ENCODE measurements around the gene CFAP221.

Gene CFAP221

GRCh38 chr2:119550346-119550745 is 6.1 kb downstream of the CFAP221 start:
- DNase-seq = no peak
- Mint-ChIP-seq H3K4me3 (no peak overlapping the region), H3K27me3 (peaks cover 31% of the 10 kb centered on the region), H3K9me3 (no peaks in the 10 kb centered on the region), H3K27ac (no peak overlapping the region), H3K36me3 (ENCODE audit: low read depth) (no peaks in the 10 kb centered on the region), H3K4me1 (ENCODE audit: low read depth) (no peaks in the 10 kb centered on the region)

- Mint-ChIP-seq H3K27me3 (peaks cover 26% of the 10 kb centered on the region), H3K4me1 (ENCODE audit: low read depth) (no peaks in the 10 kb centered on the region), H3K27ac (no peak overlapping the region), H3K4me3 (no peak overlapping the region), H3K9me3 (no peaks in the 10 kb centered on the region), H3K36me3 (ENCODE audit: low read depth) (no peaks in the 10 kb centered on the region)
- DNase-seq = no peak
Measured at GRCh38 chr2:119550856-119551255, 6.6 kb downstream of the CFAP221 start.

GRCh38 chr2:119552902-119553301 is 8.7 kb downstream of the CFAP221 start:
- Mint-ChIP-seq H3K36me3 (ENCODE audit: low read depth) (no peaks in the 10 kb centered on the region), H3K9me3 (no peaks in the 10 kb centered on the region), H3K4me1 (ENCODE audit: low read depth) (no peaks in the 10 kb centered on the region), H3K4me3 (no peak overlapping the region), H3K27ac (no peak overlapping the region), H3K27me3 (peaks cover 21% of the 10 kb centered on the region)
- DNase-seq = no peak

DNA sequence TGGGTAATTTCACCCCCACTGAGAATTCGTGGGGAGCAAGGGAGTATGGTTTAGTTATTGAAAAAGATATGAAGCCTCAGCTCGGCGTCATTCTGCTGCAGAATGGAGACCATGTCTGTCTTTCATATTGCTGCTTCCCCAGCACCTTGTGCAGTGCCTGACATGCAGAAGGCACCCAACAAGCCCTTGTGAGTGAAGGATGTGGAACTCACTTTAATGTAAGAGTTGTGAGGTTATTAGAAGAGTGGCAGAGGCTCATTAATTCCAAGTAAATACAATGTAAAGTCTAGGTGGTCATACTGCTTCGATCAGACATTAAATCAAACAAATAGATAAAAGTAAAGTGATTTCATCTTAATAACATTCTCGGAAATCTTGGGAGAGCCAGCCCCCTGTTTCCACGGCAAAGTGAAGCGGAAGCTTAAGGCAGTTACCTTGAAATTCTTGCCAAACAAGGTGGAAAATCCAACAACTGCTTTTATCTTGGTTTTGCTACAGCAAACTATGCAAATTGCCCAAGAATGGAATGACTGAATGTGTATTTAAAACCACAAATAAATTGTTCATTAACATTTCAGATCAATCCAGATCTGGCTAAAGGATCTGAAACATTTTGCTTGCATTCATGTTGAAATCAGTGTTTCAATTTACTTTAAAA is 9.6 kb downstream of the CFAP221 start:
- DNase-seq = no peak
- H3K27me3 Mint-ChIP-seq = peaks cover 24% of the 10 kb centered on the region
- H3K4me3 Mint-ChIP-seq = no peak overlapping the region
- H3K36me3 Mint-ChIP-seq (ENCODE audit: low read depth) = no peaks in the 10 kb centered on the region
- no peaks in the 10 kb centered on the region for H3K9me3 Mint-ChIP-seq
- no peaks in the 10 kb centered on the region for H3K4me1 Mint-ChIP-seq (ENCODE audit: low read depth)
- H3K27ac Mint-ChIP-seq = no peak overlapping the region

DNA sequence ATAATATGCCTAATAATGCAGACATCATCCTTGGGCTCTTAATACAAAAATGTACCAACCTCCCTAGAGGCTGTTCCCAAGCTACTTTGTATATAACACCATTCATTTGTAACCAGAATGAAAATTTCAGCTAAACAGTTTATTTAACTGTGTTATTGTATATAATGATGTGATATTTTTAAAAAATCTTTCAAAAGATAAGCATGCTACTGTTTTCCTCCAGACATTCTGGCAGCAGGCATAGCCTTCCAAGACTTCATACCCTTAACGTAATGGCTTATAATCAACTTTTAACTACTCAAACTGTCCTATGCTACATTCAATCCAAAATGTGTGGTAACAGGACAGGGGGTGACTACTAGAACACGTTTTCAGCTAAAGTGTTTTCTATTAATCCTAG is 21.2 kb downstream of the CFAP221 start:
- Mint-ChIP-seq H3K4me3 (no peak overlapping the region), H3K27ac (no peak overlapping the region), H3K27me3 (peaks cover 6% of the 10 kb centered on the region), H3K4me1 (ENCODE audit: low read depth) (no peaks in the 10 kb centered on the region), H3K9me3 (no peaks in the 10 kb centered on the region), H3K36me3 (ENCODE audit: low read depth) (no peaks in the 10 kb centered on the region)
- DNase-seq = no peak

- no peak overlapping the region for H3K4me3 Mint-ChIP-seq
- H3K27ac Mint-ChIP-seq = no peak overlapping the region
- H3K36me3 Mint-ChIP-seq (ENCODE audit: low read depth) = no peaks in the 10 kb centered on the region
- no peak for DNase-seq
- H3K9me3 Mint-ChIP-seq = no peaks in the 10 kb centered on the region
- peaks cover 4% of the 10 kb centered on the region for H3K27me3 Mint-ChIP-seq
- H3K4me1 Mint-ChIP-seq (ENCODE audit: low read depth) = no peaks in the 10 kb centered on the region
Measured at GRCh38 chr2:119567292-119567691, 23.0 kb downstream of the CFAP221 start.

DNA sequence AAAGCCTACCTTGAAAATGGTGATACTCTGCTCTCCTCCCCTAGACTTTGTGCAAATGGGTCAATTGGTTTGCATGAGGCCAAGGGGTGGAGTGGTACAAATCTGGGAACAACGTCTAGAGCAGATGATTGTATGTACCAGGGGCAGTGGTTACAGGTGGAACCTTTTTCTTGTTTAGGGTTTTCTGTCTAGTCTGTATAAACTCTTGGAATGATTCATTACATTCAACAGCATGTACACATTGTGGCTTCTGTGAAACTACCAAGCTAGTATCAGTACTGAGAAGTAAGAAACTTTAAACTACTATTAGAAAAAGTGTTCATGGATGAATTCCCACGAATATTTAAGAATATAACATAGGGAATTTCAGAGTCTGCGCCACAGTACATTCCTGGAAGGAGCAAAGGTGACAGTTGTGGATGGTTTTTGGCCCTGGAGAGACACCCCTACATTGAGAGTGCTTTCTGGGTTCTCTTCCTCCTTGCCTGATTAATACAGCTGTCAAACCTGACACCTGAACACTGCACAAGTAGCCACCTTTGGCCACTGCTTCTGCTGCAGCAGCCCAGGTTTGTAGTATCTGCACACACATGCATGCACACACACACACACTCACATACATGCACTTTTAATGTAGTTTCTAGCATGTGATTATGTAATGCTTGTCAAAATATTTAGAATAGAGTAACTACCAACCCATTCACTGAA is 30.0 kb downstream of the CFAP221 start:
- no peaks in the 10 kb centered on the region for H3K36me3 Mint-ChIP-seq (ENCODE audit: low read depth)
- DNase-seq = no peak
- H3K27me3 Mint-ChIP-seq = peaks cover 41% of the 10 kb centered on the region
- H3K9me3 Mint-ChIP-seq = no peaks in the 10 kb centered on the region
- peaks cover 2% of the 10 kb centered on the region for H3K4me1 Mint-ChIP-seq (ENCODE audit: low read depth)
- H3K27ac Mint-ChIP-seq = no peak overlapping the region
- no peak overlapping the region for H3K4me3 Mint-ChIP-seq

- Mint-ChIP-seq H3K27ac (no peak overlapping the region), H3K27me3 (peaks cover 41% of the 10 kb centered on the region), H3K36me3 (ENCODE audit: low read depth) (no peaks in the 10 kb centered on the region), H3K4me3 (no peak overlapping the region), H3K9me3 (no peaks in the 10 kb centered on the region), H3K4me1 (ENCODE audit: low read depth) (peaks cover 2% of the 10 kb centered on the region)
- DNase-seq = no peak
Measured at GRCh38 chr2:119574864-119575263, 30.6 kb downstream of the CFAP221 start.

GRCh38 chr2:119575439-119575838 is 31.2 kb downstream of the CFAP221 start:
- Mint-ChIP-seq H3K27ac (no peak overlapping the region), H3K4me1 (ENCODE audit: low read depth) (peaks cover 2% of the 10 kb centered on the region), H3K9me3 (no peaks in the 10 kb centered on the region), H3K4me3 (no peak overlapping the region), H3K27me3 (peaks cover 40% of the 10 kb centered on the region), H3K36me3 (ENCODE audit: low read depth) (no peaks in the 10 kb centered on the region)
- no peak for DNase-seq

DNA sequence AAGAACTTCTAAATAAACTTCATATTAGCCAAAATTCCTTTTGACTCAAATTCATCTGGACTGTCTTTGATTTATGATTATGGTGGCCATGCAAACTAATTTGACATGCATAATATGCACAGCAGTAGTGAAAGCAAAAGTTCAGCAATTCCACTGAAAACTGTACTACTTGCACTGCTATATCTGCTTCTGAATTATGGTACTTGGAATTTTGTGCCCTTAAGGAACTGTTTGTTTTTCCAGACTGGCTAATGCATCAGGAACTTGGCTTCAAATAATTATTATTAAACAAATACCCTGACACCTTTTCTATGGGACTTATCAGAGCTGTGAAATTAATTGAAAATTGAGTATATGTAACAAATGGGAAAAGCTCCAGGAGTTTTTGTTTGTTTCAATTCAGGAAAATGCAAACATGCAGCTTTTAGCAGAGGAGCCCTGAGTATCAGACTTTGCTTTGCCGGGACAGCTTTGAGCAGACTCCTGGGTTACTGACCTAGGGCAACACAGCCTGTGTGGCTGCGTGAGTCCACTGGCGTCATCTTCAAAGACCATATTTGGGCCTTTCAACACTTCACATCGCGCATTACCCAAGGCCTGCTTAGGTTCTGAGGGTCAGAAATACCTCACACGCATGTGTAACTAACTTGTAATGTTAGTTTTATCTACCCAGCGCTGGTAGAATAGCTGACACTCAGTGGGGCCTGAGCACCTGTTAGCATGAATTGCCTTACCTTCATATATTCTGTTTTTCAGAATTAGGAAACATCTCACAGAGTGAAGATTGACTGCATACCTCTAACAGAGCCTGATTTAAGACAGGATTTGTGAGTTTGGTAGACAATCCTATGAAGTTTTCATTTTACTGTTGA is 35.4 kb downstream of the CFAP221 start:
- Mint-ChIP-seq H3K36me3 (ENCODE audit: low read depth) (no peaks in the 10 kb centered on the region), H3K27me3 (peaks cover 30% of the 10 kb centered on the region), H3K27ac (no peak overlapping the region), H3K4me3 (no peak overlapping the region), H3K9me3 (no peaks in the 10 kb centered on the region), H3K4me1 (ENCODE audit: low read depth) (no peaks in the 10 kb centered on the region)
- DNase-seq = no peak

DNA sequence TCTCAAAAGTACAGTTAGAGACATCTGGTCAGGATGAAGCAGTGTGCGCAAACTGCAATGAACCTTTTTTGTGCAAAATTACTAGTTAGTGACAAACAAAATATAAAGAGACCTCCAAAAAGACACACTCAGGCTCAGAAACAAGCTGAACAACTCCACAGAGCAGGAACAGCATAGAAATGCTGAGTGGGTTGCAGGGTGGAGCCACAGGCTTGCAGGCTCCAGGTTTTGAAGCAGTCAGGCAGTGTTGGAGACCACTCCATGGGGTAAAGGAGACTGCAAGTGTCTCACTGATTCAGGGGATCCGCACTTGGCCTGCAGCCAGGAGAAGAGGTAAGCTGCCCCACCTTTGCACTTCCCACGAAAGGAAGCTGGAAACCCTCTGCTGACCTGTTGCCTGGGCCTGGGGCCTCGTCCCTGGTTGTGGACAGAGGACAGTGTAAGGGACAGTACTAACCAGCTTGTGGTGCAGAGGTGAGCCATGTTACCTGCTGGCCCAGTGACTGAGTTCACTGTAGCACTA is 36.4 kb downstream of the CFAP221 start:
- H3K27ac Mint-ChIP-seq = no peak overlapping the region
- no peaks in the 10 kb centered on the region for H3K36me3 Mint-ChIP-seq (ENCODE audit: low read depth)
- H3K4me1 Mint-ChIP-seq (ENCODE audit: low read depth) = no peaks in the 10 kb centered on the region
- no peak for DNase-seq
- peaks cover 23% of the 10 kb centered on the region for H3K27me3 Mint-ChIP-seq
- no peaks in the 10 kb centered on the region for H3K9me3 Mint-ChIP-seq
- no peak overlapping the region for H3K4me3 Mint-ChIP-seq

GRCh38 chr2:119583291-119583690 is 39.0 kb downstream of the CFAP221 start:
- H3K4me1 Mint-ChIP-seq (ENCODE audit: low read depth) = no peaks in the 10 kb centered on the region
- no peaks in the 10 kb centered on the region for H3K36me3 Mint-ChIP-seq (ENCODE audit: low read depth)
- no peaks in the 10 kb centered on the region for H3K9me3 Mint-ChIP-seq
- no peak overlapping the region for H3K27ac Mint-ChIP-seq
- H3K4me3 Mint-ChIP-seq = no peak overlapping the region
- peaks cover 9% of the 10 kb centered on the region for H3K27me3 Mint-ChIP-seq
- no peak for DNase-seq

- H3K27ac Mint-ChIP-seq = no peak overlapping the region
- peaks cover 9% of the 10 kb centered on the region for H3K27me3 Mint-ChIP-seq
- no peaks in the 10 kb centered on the region for H3K4me1 Mint-ChIP-seq (ENCODE audit: low read depth)
- no peak for DNase-seq
- H3K4me3 Mint-ChIP-seq = no peak overlapping the region
- no peaks in the 10 kb centered on the region for H3K36me3 Mint-ChIP-seq (ENCODE audit: low read depth)
- H3K9me3 Mint-ChIP-seq = no peaks in the 10 kb centered on the region
Measured at GRCh38 chr2:119584469-119584868, 40.2 kb downstream of the CFAP221 start.

DNA sequence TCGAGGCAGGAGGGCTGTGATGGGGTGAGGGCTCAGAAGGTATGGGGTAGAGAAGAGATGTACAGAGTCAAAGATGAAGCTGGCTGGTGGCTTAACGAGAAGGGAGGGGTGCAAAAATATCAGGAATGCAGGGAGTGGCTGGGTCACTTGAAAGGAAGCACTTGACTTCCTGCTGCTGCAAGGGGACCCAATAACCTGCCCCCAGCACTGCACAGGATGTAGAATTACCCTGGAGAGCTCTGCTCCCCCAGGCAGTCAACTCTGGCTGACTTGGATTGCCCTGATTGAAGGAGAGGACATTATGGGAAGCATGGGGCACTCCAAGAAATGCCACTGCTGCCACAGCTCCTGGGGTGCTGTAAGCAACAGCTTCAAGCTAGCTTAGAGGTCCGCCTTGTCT is 41.8 kb downstream of the CFAP221 start:
- H3K9me3 Mint-ChIP-seq = no peaks in the 10 kb centered on the region
- no peak for DNase-seq
- no peak overlapping the region for H3K4me3 Mint-ChIP-seq
- H3K27ac Mint-ChIP-seq = no peak overlapping the region
- H3K27me3 Mint-ChIP-seq = peaks cover 10% of the 10 kb centered on the region
- H3K36me3 Mint-ChIP-seq (ENCODE audit: low read depth) = no peaks in the 10 kb centered on the region
- H3K4me1 Mint-ChIP-seq (ENCODE audit: low read depth) = no peaks in the 10 kb centered on the region

- no peak overlapping the region for H3K27ac Mint-ChIP-seq
- DNase-seq = no peak
Measured at GRCh38 chr2:119590873-119591272, 46.6 kb downstream of the CFAP221 start.

More at GRCh38 chr2:119590873-119591272, 46.6 kb downstream of the CFAP221 start:
- no peak overlapping the region for H3K4me3 Mint-ChIP-seq
- peaks cover 17% of the 10 kb centered on the region for H3K27me3 Mint-ChIP-seq
- no peaks in the 10 kb centered on the region for H3K9me3 Mint-ChIP-seq
- no peaks in the 10 kb centered on the region for H3K4me1 Mint-ChIP-seq (ENCODE audit: low read depth)
- H3K36me3 Mint-ChIP-seq (ENCODE audit: low read depth) = no peaks in the 10 kb centered on the region

All from activated T-cell treated with anti-CD3 and anti-CD28 coated beads, Interleukin-2, amount 50 U/mL, for 24 hours (primary cell).